NCI-H1436 treated with DMSO at 0.1 percent for 48 hours (cell line): ENCODE measurements around the gene MRPS18A.

ENCODE experiments used
- DNase-seq: peaks from one replicate; lab custom pipeline; 2025; lab: John Stamatoyannopoulos, UW

The MRPS18A gene

DNA sequence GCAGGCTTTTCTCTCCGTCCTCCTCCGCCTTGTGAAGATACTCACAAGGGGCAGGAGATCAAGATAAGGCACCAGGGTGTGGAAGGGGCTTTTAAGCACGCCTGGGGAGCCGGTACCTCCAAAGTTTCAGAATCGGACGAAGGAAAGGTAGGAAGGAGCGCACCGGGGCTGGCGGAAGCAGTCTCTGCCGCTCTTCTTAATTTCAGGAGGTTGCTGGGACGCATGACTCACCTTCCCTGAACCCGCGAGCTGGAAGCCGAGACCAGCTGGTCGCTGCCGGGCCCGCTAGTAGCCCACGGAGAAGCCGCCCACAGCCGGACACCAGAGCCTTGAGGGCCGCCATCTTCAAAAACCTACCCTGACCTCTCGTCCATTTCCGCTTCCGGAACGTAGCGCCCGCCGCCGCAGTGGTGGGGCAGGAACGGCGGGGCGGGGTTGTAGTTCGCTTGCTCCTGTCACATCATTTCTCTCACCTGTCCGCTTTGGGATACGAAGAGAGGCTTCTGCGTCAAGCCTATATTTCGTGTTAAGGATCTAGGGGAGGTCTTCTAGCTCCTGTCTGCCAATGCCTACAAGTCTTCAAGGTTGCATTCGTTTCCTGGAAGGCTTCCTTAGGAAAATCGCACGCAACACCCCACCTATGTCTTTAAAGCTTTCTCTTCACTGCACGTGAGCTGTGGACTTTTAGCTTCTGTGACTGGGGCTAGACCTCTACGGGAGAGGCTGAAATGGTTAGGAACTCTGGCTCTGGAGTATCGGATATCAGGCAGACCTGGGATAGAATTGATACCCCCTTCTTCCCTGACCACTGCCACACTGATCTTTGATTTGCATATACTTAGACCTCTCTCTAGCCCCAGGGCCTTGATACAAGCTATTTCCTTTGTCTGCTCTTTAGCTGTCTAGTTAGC, at the start of gene MRPS18A:
Gene MRPS18A (minus strand): TSS at position 355 of the 911 bp plus-strand sequence. CDS start 12 bp downstream, at position 343.
- no peak for DNase-seq

DNA sequence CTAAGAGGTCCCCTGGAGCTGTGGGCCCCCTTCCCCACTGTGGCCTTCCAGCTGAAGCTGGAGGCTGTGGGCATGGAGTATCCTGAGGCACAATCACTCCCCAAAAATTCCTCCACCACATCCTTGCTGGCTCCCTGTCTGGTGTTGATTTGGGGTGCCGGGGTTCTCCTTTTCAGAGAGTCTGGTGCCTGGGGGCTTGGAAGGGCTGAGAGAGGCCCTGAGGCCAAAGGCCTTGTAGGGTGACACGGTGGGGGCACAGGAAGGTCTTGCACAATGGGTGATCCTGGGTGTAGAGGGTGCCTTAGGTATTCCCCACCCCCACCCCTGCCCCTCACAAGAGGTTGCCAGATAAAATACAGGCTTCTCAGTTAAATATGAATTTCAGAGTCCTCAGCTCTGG, 49.3 kb upstream of the MRPS18A start:
- DNase-seq: no peak

DNA sequence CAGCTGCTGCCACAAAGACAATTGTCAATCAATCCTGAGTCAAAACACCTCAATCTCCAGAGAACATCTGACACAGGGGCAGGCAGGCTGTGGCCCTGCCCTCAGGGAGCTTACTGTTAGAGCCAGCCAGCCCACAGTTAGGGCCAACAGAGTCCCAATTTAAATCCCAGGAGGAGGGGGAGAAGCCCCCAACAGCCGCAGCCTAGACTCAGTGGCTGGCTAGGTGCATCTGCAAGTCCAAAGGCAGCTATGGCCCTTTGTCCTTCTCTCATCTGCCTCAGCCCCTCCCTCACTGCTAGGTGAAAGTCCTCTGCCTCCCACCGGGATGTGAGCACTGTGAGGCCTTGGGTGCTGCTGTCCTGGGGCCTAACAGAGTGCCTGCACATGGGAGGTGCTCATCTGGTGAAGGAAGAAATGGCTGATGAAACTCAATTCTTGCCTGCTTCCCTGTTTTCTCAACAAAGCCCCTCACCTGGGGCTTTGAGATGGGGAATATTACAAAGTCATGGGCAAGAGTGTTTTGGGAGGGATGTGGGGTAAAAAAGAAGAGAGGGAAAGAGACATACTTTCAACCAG, 48.7 kb upstream of the MRPS18A start:
- no peak for DNase-seq

DNA sequence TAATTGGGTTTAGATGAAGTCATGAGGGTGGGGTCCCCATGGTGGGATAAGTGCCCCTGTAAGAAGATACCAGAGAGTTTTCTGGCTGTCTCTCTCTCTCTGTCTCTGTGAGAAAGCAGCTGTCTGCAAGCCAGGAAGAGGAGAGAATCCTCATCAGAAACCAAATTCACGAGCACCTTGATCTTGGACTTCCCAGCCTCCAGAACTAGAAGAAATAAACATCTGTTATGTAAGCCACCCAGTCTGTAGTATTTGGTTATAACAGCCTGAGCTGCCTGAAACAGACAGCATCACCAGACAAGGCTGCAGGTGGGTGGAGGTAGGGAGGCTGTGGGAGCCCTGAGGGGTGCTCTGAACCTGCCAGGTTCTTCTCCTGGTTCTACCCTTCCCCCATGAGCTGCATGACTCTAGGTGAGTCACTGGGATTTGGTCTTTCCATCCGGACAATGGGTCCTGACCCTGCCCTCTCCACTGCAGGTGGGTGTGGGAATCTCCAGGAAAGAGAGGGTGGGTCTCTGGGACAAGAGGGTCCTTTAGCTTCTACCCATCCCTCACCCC, 48.1 kb upstream of the MRPS18A start:
- DNase-seq: no peak

GRCh38 chr6:43734294-43734665, 46.7 kb upstream of the MRPS18A start:
- no peak for DNase-seq

DNA sequence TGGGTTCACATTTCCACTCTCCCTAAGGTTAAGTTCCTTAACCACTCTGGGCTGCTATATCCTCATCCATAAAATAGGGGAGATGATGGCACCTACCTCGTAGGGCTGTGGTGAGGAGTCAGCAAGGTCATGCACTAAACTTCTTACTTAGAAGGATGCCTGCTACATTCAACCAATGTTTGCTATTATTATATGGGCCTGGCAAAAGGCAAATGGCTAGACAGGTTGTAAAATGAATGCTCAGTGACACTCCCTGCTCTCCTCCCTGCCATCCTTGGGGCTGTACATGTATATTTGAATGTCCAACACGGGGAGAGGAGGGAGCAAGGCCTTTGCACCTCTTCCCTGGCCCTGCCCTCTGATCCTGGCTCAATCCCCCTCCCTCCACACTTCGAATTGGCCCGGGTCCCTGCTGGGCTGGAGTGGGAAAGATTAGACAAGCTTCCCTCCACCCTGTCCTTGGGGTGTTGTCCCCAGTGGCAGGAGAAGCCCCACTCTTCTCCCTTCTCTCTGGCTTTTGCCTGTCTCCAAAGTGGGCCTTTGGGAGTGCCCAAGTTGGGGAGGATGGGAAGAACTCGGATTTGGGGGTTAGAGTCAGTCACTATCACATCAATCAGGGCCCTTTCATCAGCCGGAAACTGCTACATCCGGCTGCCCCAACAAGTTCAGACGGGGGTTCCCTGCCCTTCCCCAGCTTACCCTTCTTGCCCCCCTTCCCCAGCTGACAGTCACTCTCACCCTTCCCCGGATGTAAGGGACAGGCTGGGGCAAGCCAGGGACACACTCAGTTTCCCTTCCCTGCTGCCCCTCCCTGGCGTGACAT, 46.1 kb upstream of the MRPS18A start:
- no peak for DNase-seq

- DNase-seq: no peak
These were observed 43.0 kb upstream of the MRPS18A start for GRCh38 chr6:43730634-43731033.

DNA sequence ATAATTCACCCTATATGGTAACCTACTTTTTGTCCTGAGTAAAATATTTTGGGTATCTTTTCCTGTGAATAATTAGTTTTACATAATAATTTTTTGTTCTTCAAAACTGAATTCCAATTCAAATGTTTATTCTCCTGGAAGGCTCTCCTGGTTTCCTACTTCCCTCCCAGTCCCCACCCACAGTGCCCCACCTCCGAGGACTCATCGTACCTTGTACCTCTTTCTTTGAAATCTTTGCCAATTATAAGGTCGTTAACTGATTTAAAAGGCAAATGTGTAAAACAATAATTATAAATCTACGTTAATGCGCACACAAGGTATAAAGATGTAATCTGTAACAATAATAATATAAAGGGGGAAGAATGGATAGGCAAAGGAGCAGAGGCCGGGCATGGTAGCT, 41.9 kb upstream of the MRPS18A start:
- DNase-seq: no peak

DNA sequence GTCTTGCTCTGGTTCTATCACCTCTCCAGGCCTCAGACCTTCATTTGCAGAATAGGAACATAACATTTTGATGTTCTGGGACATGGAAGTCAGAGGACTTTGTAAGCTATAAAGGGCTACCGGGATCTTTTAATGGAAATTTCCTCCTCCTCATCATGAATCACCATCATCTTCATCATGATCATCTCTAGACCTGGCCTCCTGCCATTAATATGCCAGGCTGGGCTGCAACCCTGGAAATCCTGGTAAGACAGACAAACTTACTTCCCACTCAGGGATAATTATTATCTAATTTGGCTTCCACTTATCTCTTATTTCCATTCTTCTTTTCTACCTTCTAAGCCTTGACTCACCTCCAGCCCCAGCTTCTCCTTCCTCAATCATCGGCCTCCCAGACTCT, 41.0 kb upstream of the MRPS18A start:
- DNase-seq: no peak

GRCh38 chr6:43727634-43728033, 40.0 kb upstream of the MRPS18A start:
- no peak for DNase-seq

DNA sequence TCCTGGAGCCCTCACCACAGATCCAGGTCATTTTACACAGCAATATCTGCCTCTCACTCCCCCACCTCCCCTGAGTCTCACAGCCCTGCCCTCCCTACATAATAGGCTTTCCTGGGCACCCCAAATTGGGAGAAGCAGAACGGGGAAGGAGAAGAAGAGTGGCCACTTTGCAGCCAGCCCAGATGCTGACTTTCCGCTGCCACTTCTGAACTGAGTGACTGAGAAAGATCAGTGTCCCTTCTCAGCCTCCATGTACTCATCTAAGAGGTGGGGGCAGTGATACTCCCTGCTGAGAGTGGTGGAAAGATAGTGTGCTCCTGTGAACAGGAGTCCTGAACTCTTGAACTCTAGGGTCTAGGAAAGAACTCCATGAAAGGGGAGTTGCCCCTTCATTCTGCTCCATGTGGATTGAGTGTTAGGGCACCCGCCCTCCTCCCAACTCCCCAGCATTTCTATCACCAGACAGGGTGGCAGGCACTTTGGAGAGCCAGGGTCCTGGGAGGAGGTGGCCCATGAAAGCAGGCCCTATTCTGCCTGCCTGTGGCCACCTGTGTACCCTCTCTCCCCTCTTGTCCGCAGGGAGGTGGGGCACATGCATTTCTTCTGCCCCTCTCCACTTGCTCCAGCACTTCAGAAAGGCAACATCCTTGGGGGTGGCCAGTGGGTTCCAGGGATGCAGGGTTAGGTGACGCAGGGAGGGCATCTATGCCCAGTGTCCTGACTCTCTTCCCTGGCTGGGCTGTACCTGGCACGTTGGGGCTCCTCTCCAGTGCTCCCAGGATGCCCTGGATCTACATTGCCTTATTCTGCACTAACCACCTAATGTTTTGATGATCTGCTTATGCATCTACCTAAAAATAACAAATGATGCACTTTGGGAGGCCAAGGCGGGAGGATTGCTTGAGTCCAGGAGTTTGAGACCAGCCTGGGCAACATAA, 38.3 kb upstream of the MRPS18A start:
- DNase-seq: no peak

DNA sequence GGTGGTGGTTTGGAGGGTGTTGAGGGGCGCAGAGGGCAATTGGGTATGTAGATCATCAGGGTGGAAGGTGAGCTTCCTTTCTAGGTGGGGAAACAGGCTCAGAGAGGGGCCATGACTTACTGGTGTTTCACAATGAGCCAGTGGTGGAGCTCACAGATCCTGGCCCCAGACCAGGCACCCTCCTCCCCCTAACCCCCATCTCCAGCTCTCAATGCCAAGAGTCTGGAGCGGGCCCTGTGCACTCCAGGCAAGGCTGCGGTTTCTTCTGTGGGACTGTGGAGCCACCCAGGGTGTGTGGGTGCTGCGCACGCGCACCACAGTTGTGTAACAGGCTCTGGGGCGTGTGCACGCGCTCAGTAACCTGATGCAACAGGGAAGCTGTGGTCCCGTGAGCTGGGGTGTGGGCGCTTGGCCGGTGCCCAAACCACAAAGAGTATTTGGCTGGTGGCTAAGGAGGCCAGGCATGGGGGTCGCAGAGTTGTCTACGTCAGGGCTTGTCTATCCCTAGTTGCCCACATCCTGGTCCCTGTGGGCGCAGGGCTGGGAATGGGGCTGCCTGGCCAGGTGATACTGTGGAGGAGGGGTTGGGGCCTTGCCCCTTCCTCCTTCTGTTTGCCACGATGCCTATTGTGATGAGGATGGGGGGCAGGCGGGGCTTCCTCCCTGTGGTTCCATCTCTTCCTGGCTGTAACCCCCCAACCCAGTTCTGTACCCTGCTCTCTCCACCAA, 37.5 kb upstream of the MRPS18A start:
- DNase-seq: peak; percentile 59

DNA sequence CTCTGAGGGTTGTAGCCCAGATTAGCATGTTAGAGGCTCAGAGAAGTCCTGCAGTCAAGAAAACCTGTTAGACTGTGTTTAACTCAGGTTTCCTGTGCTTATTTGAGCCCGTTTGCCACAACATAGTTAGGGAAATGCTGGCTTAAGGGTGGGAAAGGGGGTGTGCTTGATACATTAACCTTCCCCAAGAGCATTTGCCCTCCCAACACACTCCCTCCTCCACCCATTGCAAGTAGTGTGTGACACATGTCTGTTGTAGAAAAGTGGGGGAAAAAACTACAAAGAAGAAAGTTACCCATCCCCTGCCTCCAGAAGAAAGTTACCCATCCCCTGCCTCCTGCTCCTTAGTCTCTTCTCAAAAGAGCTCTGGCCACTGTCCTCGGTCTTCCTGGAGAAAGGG, 36.8 kb upstream of the MRPS18A start:
- DNase-seq: no peak

DNA sequence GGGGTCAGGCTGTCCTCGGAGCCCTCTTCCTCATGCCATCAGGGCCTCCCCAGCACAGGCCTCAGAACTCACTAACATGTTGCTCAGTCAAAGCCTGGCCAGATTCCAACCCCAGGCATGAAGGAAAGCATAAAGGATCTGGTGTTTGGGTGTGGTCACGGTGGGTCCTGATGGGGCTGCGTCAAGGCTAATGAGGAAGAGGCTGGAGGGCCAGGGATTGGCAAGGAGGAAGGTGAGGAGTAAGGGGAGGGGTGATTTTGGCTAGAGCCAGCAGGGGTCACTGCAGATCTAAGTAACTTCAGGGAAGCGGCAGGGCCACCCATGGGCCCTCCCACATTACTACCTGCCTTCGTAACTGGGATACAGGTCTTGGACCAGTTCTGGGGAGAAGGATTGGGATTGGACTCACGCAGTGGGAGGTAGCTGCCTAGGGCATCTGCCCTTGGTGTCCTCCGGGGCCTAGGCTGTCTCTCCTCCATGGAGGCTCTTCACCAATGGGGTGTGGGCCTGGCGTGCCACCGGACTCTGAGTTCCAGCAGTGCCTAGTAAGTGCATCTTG, 36.2 kb upstream of the MRPS18A start:
- DNase-seq: no peak

DNA sequence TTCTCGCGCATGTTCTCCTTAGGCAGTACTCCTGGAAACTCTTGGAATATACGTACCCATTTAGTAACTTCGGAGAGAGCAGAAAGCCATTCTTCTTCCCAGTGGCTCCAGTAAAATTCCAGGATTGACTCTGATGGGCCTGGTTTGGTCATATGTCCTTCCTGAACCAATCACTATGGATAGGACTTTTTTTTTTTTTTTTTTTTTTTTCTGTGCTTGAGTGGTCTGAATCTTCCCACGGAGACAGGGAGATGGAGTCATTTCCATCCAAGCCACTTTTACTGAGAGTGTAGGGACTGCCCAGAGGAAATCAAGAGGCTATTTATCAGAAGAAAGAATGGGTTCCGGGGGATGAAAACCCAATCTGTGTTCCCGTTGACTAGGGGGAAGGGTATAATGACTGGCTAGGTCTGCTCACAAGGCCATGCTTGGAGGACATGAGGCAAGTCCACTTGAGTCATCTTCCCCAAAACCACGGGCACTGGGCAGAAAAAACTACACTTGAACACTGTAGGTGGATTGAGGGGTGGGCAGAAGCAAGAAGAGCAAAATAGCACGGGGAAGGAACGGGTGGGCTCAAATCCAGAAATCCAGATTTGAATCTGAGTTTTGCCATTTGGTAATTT, 35.4 kb upstream of the MRPS18A start:
- no peak for DNase-seq

GRCh38 chr6:43720999-43721398, 33.4 kb upstream of the MRPS18A start:
- DNase-seq: no peak

GRCh38 chr6:43719511-43719910, 31.9 kb upstream of the MRPS18A start:
- no peak for DNase-seq

GRCh38 chr6:43718387-43719105, 31.0 kb upstream of the MRPS18A start:
- DNase-seq: no peak

GRCh38 chr6:43717822-43718221, 30.2 kb upstream of the MRPS18A start:
- no peak for DNase-seq
